Caco-2 (cell line): ENCODE data around the gene POGZ. TPM values are rescaled to one million over a fixed set of nuclear protein-coding genes. Genes with fewer than 3 reads are reported as not detected.

ENCODE experiments used
- BruUV-seq: library from RNA; stranded (reverse); fragments of 400-500 nt; replicated peaks from 2 replicates; lab custom pipeline; 2021; lab: Mats Ljungman, UMichigan
- CTCF ChIA-PET: fragments of 300-600 bp; sonication (Branson Sonifier 250); formaldehyde crosslinking; loops from one replicate; lab custom pipeline; 2022; ENCODE audit warnings: antibody characterized with exemption; lab: Charles Lee
- POLR2A ChIA-PET: fragments of 300-600 bp; sonication (Branson Sonifier 250); formaldehyde crosslinking; loops from one replicate; lab custom pipeline; 2022; ENCODE audit warnings: antibody characterized with exemption; lab: Charles Lee
- DNase-seq, 2 experiments: peaks; one replicate each; pipeline versions ENCODE4 v3.0.0 to v3.0.0-alpha.2; 2020 to 2022
- H3K27me3 ChIP-seq: replicated peaks from 2 replicates; pipeline ENCODE4 v1.6.0; 2011; ENCODE audit warnings: low read length; ENCODE audit not compliant: control insufficient read depth, insufficient read depth
- H3K36me3 ChIP-seq: 2 replicates; pipeline ENCODE4 v1.5.1; 2011; ENCODE audit warnings: low read length; ENCODE audit not compliant: control insufficient read depth, insufficient read depth
- H3K4me1 ChIP-seq: fragments of 250-450 bp; sonication (Bioruptor Pico); 2 replicates; pipeline ENCODE4 v1.5.1; 2020; ENCODE audit warnings: mild to moderate bottlenecking
- H3K4me3 ChIP-seq: 2 replicates; pipeline ENCODE4 v1.5.1; 2011; ENCODE audit warnings: low read depth, mild to moderate bottlenecking, control low read depth, low read length
- H3K9me3 ChIP-seq: fragments of 250-450 bp; sonication (Bioruptor Pico); 2 replicates; pipeline ENCODE4 v1.5.1; 2020; ENCODE audit warnings: mild to moderate bottlenecking, moderate library complexity
- H3K27ac Mint-ChIP-seq: one replicate; pipeline ENCODE4 v1.8.0; 2022; ENCODE audit warnings: mixed read lengths; ENCODE audit not compliant: unreplicated experiment
- H3K27me3 Mint-ChIP-seq: one replicate; pipeline ENCODE4 v1.8.0; 2022; ENCODE audit warnings: mixed read lengths; ENCODE audit not compliant: insufficient read depth, unreplicated experiment
- H3K36me3 Mint-ChIP-seq: one replicate; pipeline ENCODE4 v1.8.0; 2022; ENCODE audit warnings: mild to moderate bottlenecking, mixed read lengths; ENCODE audit not compliant: insufficient read depth, unreplicated experiment
- H3K4me1 Mint-ChIP-seq: one replicate; pipeline ENCODE4 v1.8.0; 2022; ENCODE audit warnings: low read depth, mixed read lengths; ENCODE audit not compliant: unreplicated experiment
- H3K4me3 Mint-ChIP-seq: one replicate; pipeline ENCODE4 v1.8.0; 2022; ENCODE audit warnings: mild to moderate bottlenecking, moderate library complexity, mixed read lengths; ENCODE audit not compliant: unreplicated experiment
- H3K9me3 Mint-ChIP-seq: one replicate; pipeline ENCODE4 v1.8.0; 2022; ENCODE audit warnings: mixed read lengths; ENCODE audit not compliant: unreplicated experiment
- intact Hi-C: fragments of 100-400 bp; cut with micrococcal nuclease; formaldehyde crosslinking; loops from one replicate; pipeline ENCODE4 v1.10.0; 2022; ENCODE audit not compliant: unreplicated experiment
- total RNA-seq: library from RNA; stranded (reverse); gene quantifications from 2 replicates; pipeline ENCODE4 v1.2.3, GENCODE V29; 2022
- TF ChIP-seq, protein P1 (sequence below), 2 experiments: fragments of 200-600 bp in 1 of 2; IDR thresholded peaks; 1 replicate in 1 of 2; 2 replicates in 1 of 2; pipeline versions ENCODE4 v1.5.1 to v1.8.0; 2011 to 2022; ENCODE audit warnings: antibody characterized with exemption in 1 of 2, control low read depth in 1 of 2, inconsistent platforms in 1 of 2, low read depth in 1 of 2, low read length in 1 of 2, mild to moderate bottlenecking in 1 of 2, moderate library complexity in 1 of 2; ENCODE audit not compliant: insufficient read depth in 1 of 2, severe bottlenecking in 1 of 2, unreplicated experiment in 1 of 2

Gene POGZ
- total RNA-seq, 1 experiment from 2014 or later, result 80.0 TPM

GRCh38 chr1:151485685-151486255 lies 26.5 kb upstream of the POGZ start:
- H3K4me1 Mint-ChIP-seq, result no peaks in the 10 kb centered on the region
- H3K27me3 Mint-ChIP-seq, result no peaks in the 10 kb centered on the region
- H3K9me3 Mint-ChIP-seq, result no peaks in the 10 kb centered on the region
- peaks cover 10% of the 10 kb centered on the region for H3K9me3 ChIP-seq
- DNase-seq, result peak in 1 of 2 experiments; percentile 42
- POLR2A ChIA-PET, result interaction anchor here (0.5 kb wide), 1 partner anchor 102 kb away, joined by 3 read pairs; no protein-coding TSS in a partner anchor
- no peak overlapping the region for H3K27ac Mint-ChIP-seq
- no peak overlapping the region for H3K4me3 Mint-ChIP-seq
- H3K36me3 ChIP-seq, result no peaks in the 10 kb centered on the region
- H3K4me3 ChIP-seq, result no peak overlapping the region
- CTCF ChIA-PET, result interaction anchor here (0.8 kb wide), 1 partner anchor 47 kb away, joined by 3 read pairs; no protein-coding TSS in a partner anchor
- TF ChIP-seq, protein P1, sequence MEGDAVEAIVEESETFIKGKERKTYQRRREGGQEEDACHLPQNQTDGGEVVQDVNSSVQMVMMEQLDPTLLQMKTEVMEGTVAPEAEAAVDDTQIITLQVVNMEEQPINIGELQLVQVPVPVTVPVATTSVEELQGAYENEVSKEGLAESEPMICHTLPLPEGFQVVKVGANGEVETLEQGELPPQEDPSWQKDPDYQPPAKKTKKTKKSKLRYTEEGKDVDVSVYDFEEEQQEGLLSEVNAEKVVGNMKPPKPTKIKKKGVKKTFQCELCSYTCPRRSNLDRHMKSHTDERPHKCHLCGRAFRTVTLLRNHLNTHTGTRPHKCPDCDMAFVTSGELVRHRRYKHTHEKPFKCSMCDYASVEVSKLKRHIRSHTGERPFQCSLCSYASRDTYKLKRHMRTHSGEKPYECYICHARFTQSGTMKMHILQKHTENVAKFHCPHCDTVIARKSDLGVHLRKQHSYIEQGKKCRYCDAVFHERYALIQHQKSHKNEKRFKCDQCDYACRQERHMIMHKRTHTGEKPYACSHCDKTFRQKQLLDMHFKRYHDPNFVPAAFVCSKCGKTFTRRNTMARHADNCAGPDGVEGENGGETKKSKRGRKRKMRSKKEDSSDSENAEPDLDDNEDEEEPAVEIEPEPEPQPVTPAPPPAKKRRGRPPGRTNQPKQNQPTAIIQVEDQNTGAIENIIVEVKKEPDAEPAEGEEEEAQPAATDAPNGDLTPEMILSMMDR (IDR thresholded peaks at IDR 0.05; ENCODE audit: insufficient read depth in 1 of 2, low read depth in 1 of 2, low read length in 1 of 2, severe bottlenecking in 1 of 2, unreplicated experiment in 1 of 2), result no peak
- intact Hi-C loops, result no loop called here
- no peaks in the 10 kb centered on the region for H3K4me1 ChIP-seq
- no TSS peak for BruUV-seq
- no peaks in the 10 kb centered on the region for H3K27me3 ChIP-seq
- H3K36me3 Mint-ChIP-seq, result no peaks in the 10 kb centered on the region

- ChIA-PET POLR2A (no interaction called here), CTCF (no interaction called here)
- Mint-ChIP-seq H3K36me3 (no peaks in the 10 kb centered on the region), H3K4me1 (peaks cover 11% of the 10 kb centered on the region), H3K4me3 (no peak overlapping the region), H3K27ac (no peak overlapping the region), H3K9me3 (no peaks in the 10 kb centered on the region), H3K27me3 (no peaks in the 10 kb centered on the region)
- no peak overlapping the region for H3K4me3 ChIP-seq
- peaks cover 10% of the 10 kb centered on the region for H3K9me3 ChIP-seq
- TF ChIP-seq, protein P1 (IDR thresholded peaks at IDR 0.05; ENCODE audit: insufficient read depth in 1 of 2, low read depth in 1 of 2, low read length in 1 of 2, severe bottlenecking in 1 of 2, unreplicated experiment in 1 of 2), result no peak
- H3K4me1 ChIP-seq, result peaks cover 14% of the 10 kb centered on the region
- BruUV-seq, result no TSS peak
- no peaks in the 10 kb centered on the region for H3K36me3 ChIP-seq
- H3K27me3 ChIP-seq, result no peaks in the 10 kb centered on the region
- DNase-seq, result no peak
- intact Hi-C loops, result no loop called here
These were observed 22.7 kb upstream of the POGZ start for GRCh38 chr1:151482017-151482416.

GRCh38 chr1:151479462-151479861 lies 20.2 kb upstream of the POGZ start:
- H3K4me3 ChIP-seq, result no peak overlapping the region
- H3K4me1 ChIP-seq, result peaks cover 14% of the 10 kb centered on the region
- no peaks in the 10 kb centered on the region for H3K27me3 ChIP-seq
- BruUV-seq, result no TSS peak
- POLR2A ChIA-PET, result interaction anchor here (1.0 to 1.8 kb wide), 3 partner anchors 31 to 61 kb away, joined by 3 to 14 read pairs (median 5); partner anchors contain the start of genes CGN and TUFT1
- no peaks in the 10 kb centered on the region for H3K36me3 ChIP-seq
- H3K9me3 ChIP-seq, result peaks cover 10% of the 10 kb centered on the region
- no peak overlapping the region for H3K27ac Mint-ChIP-seq
- H3K36me3 Mint-ChIP-seq, result no peaks in the 10 kb centered on the region
- CTCF ChIA-PET, result interaction anchor here (1.0 kb wide), 1 partner anchor 32 kb away, joined by 4 read pairs; the partner anchor contains the start of gene CGN
- H3K9me3 Mint-ChIP-seq, result no peaks in the 10 kb centered on the region
- peaks cover 18% of the 10 kb centered on the region for H3K4me1 Mint-ChIP-seq
- TF ChIP-seq, protein P1 (IDR thresholded peaks at IDR 0.05; ENCODE audit: insufficient read depth in 1 of 2, low read depth in 1 of 2, low read length in 1 of 2, severe bottlenecking in 1 of 2, unreplicated experiment in 1 of 2), result no peak
- no peak for DNase-seq
- no peak overlapping the region for H3K4me3 Mint-ChIP-seq
- intact Hi-C loops, result no loop called here
- no peaks in the 10 kb centered on the region for H3K27me3 Mint-ChIP-seq
